ENCODE data around the gene FBXO24. TPM values are rescaled to one million over a fixed set of nuclear protein-coding genes. Genes with fewer than 3 reads are reported as not detected.

The FBXO24 gene
- total RNA-seq, 1 experiment from 2014 or later: 1.1 TPM

DNA sequence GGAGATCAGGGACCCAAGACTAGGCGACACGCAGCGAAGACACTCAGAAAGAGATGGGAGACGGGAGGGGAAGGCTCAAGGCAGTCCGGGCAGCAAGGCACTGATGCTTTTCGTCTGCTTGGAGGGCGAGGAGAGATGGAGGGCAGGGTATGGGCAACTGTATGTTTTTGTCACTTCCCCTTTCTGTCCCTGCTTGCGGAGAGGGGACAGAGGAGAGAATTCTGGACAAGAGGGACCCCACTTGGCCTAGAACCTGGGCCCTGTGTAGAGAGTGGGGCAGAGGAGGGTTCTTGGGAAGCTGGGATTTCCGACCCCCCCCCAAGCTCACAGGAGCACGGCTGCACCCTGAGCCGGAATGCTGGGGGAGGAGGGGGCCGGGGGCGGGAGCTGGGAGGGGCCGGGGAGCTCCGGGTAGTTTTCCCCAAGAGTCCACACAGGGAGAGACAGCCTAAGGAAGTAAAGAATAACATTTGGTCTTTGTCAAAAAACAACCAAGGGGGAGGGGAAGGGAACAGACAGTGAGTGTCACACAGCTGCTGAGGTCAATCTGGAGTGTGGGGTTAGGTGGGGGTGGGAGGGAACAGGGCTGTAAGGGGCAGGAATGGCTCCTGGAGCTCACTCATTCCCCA, 2.0 kb upstream of the FBXO24 start:
- TF ChIP-seq, protein P1, sequence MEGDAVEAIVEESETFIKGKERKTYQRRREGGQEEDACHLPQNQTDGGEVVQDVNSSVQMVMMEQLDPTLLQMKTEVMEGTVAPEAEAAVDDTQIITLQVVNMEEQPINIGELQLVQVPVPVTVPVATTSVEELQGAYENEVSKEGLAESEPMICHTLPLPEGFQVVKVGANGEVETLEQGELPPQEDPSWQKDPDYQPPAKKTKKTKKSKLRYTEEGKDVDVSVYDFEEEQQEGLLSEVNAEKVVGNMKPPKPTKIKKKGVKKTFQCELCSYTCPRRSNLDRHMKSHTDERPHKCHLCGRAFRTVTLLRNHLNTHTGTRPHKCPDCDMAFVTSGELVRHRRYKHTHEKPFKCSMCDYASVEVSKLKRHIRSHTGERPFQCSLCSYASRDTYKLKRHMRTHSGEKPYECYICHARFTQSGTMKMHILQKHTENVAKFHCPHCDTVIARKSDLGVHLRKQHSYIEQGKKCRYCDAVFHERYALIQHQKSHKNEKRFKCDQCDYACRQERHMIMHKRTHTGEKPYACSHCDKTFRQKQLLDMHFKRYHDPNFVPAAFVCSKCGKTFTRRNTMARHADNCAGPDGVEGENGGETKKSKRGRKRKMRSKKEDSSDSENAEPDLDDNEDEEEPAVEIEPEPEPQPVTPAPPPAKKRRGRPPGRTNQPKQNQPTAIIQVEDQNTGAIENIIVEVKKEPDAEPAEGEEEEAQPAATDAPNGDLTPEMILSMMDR (IDR thresholded peaks at IDR 0.05; ENCODE audit: unreplicated experiment): no peak
- intact Hi-C loops (cut with micrococcal nuclease): no loop called here

DNA sequence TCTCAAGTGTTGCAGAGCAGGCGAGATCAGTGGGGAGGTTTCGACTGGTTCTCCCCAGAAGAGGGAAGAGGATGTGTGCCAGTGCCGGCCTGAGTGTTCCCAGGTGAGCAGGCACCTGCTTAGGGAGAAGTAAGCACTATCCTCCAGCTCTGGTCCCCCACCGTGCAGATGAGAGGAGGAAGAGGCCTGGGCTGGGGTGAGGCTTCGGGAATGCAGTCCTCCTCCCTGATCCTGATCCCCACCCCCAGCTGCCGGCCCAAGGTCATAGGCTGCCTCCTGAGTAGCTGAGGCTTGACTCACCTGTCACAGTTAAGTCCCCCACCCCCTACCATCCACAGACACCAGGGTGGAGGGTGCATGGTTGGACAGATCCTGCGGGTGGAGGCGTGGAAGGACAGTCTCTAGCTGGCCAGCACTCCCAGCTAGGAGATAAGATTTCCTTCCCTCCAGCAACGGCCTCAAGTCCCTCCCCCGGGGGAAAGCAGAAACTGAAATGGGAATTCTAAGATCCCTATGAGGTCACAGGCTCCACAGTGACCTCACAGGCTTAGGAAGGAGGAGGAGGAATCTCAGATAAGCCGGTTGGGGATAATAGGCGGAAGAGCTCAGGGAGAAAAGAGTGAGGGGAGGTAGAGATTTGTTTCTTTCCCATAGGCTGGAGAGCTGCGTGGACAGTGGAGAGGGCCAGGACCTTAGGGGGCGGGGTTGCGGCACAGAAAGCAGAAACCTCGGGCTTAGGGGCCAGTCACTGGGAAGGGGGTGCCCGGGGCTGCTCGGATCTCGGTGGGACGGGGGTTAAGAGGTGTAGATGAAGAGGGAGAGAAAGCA, 1.2 kb upstream of the FBXO24 start:
- Mint-ChIP-seq H3K9me3 (ENCODE audit: unreplicated experiment) (no peaks in the 10 kb centered on the region), H3K36me3 (ENCODE audit: insufficient read depth, unreplicated experiment) (peaks cover 16% of the 10 kb centered on the region), H3K4me1 (ENCODE audit: insufficient read depth, unreplicated experiment) (peaks cover 13% of the 10 kb centered on the region), H3K27me3 (ENCODE audit: insufficient read depth, unreplicated experiment) (no peaks in the 10 kb centered on the region), H3K27ac (ENCODE audit: low read depth, unreplicated experiment) (peak overlapping the region; percentile 90), H3K4me3 (ENCODE audit: unreplicated experiment) (peak overlapping the region; percentile 92)
- TF ChIP-seq, protein P1 (IDR thresholded peaks at IDR 0.05; ENCODE audit: unreplicated experiment): no peak
- CTCF ChIA-PET: interaction anchor here (0.6 to 3.0 kb wide), 16 partner anchors 19 to 195 kb away, joined by 3 to 11 read pairs (median 4); no protein-coding TSS in a partner anchor
- TSS peak; percentile 45 for BruUV-seq (replicated peaks)
- intact Hi-C loops (cut with micrococcal nuclease): no loop called here
- DNase-seq (ENCODE audit: unreplicated experiment): peak; percentile 30
- POLR2A ChIA-PET: interaction anchor here (0.6 to 4.8 kb wide), 33 partner anchors 9 to 633 kb away, joined by 3 to 49 read pairs (median 5); partner anchors contain the start of genes AGFG2, EPHB4, GIGYF1 and GNB2

More for the DNA sequence above, 2.0 kb upstream of the FBXO24 start:
- no peaks in the 10 kb centered on the region for H3K27me3 Mint-ChIP-seq (ENCODE audit: insufficient read depth, unreplicated experiment)
- peaks cover 17% of the 10 kb centered on the region for H3K36me3 Mint-ChIP-seq (ENCODE audit: insufficient read depth, unreplicated experiment)
- POLR2A ChIA-PET: interaction anchor here (0.6 to 4.8 kb wide), 14 partner anchors 17 to 291 kb away, joined by 3 to 49 read pairs (median 6); partner anchors contain the start of genes AGFG2, GIGYF1, MEPCE and MOSPD3
- CTCF ChIA-PET: interaction anchor here (0.6 to 1.7 kb wide), 12 partner anchors 19 to 141 kb away, joined by 3 to 11 read pairs (median 4); no protein-coding TSS in a partner anchor
- no TSS peak for BruUV-seq (replicated peaks)
- no peak for DNase-seq (ENCODE audit: unreplicated experiment)
- no peak overlapping the region for H3K27ac Mint-ChIP-seq (ENCODE audit: low read depth, unreplicated experiment)
- peaks cover 13% of the 10 kb centered on the region for H3K4me1 Mint-ChIP-seq (ENCODE audit: insufficient read depth, unreplicated experiment)
- H3K9me3 Mint-ChIP-seq (ENCODE audit: unreplicated experiment): no peaks in the 10 kb centered on the region
- H3K4me3 Mint-ChIP-seq (ENCODE audit: unreplicated experiment): peak overlapping the region; percentile 92

DNA sequence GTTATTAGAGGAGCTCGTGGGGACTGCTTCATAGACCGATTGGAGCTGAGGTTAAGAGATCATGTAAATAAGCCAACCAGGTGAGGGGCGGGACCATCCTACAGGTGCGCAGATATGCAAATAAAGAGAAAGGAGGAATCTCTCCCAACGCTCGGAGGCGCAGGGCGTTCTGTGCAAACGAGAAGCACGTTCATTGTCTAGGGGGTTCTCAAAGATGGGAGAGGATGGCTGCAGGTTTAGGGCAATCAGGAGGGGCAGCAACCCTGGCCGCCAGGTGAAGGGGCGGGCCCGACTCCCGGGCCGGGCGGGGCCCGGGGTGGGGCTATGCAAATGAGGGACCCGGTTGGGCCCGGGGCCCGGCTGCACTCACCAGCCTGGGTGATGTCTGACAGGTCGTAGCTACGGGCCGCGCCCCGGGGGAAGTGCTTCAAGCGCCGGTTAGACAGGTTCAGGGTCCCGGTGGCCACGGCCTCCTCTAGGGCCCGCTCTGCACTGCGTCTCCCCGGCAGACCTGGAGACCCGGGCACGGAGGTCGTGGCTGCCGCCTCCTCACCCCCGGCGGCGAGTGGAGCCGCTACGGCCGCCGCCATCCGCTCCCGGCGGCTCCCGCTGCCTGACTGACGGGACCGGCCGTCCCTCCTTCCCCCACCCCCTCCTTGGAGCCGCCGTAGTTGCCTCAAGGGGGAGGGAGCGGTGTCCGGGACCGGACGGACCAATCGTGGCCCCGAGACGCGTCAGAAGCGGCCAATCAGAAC, 440 bp upstream of the FBXO24 start, which contains the start of gene LRCH4:
LRCH4 (minus strand) TSS at position 619 of the 755 bp plus-strand sequence; CDS start at position 590, 29 bp downstream.
- H3K36me3 Mint-ChIP-seq (ENCODE audit: insufficient read depth, unreplicated experiment): peaks cover 16% of the 10 kb centered on the region
- H3K27ac Mint-ChIP-seq (ENCODE audit: low read depth, unreplicated experiment): peak within 1 kb of the TSS; percentile 90
- H3K27me3 Mint-ChIP-seq (ENCODE audit: insufficient read depth, unreplicated experiment): no peaks in the 10 kb centered on the region
- ChIA-PET POLR2A (interaction anchor here (0.5 to 4.8 kb wide), 68 partner anchors 8 to 1427 kb away, joined by 3 to 49 read pairs (median 4); partner anchors contain the start of genes AGFG2, EPHB4, GIGYF1 and GNB2), CTCF (interaction anchor here (0.6 to 3.0 kb wide), 25 partner anchors 17 to 242 kb away, joined by 3 to 12 read pairs (median 4); partner anchors contain the start of genes MOSPD3 and POP7)
- no TSS peak for BruUV-seq (replicated peaks)
- TF ChIP-seq, protein P1 (IDR thresholded peaks at IDR 0.05; ENCODE audit: unreplicated experiment): no peak
- H3K9me3 Mint-ChIP-seq (ENCODE audit: unreplicated experiment): no peaks in the 10 kb centered on the region
- H3K4me3 Mint-ChIP-seq (ENCODE audit: unreplicated experiment): peak within 1 kb of the TSS; percentile 92
- peak; percentile 54 for DNase-seq (ENCODE audit: unreplicated experiment)
- peaks cover 13% of the 10 kb centered on the region for H3K4me1 Mint-ChIP-seq (ENCODE audit: insufficient read depth, unreplicated experiment)
- intact Hi-C loops (cut with micrococcal nuclease): no loop called here
